ENCODE results near the gene DENND4C. TPM values are rescaled to one million over a fixed set of nuclear protein-coding genes. Genes with fewer than 3 reads are reported as not detected.
A peak's percentile ranks its signal among the peaks of the same experiment; 100 is the strongest.
"Not testable (repeated sequence)": the region's sequence is repeated elsewhere in the genome, so short reads cannot be mapped to it uniquely, and the experiment has no call there.

DENND4C gene
- total RNA-seq, 1 donor from 2014 or later = 37.9 TPM

DNA sequence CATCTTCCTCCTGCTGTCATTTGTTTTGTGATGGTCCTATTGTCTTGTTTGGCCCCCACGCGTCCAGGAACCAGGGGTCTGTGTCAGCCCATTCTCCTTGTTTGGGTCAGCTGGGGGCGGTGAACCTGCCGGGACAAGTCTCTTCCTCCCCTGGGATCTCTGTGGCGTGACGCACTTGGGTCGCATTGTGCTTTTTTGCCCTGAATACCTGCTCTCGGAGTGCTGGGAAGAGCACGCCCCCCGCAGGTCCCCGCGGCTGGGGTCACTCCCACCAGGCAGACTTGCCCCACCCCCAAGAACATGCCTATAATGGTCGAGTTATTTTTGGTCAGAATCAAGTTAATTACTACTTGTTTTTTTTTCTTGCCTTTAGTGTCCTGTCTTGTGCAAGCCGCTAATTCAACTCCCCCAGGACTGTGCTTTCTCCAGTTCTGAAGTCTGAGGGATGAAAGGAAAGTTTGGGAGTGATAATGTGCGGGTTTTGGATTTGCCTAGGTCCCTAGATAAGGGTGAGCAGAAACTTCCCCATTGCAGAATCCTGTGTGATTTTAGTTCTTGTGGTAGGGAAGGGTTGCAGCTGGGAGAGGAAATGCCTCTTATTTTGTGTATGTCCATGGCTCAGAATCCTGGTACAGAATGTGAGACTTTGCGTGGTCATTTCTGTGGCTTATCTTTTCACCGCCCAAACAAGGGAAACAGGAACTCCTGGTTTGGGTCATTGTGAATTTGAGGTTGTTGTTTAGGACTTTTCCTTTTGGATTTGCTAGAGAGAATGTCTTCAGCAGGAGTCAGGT, 179.1 kb downstream of the DENND4C start:
- FAIRE-seq (no peak), DNase-seq (ENCODE audit: low read depth) (peak; percentile 60)
- Histone ChIP-seq H3K27me3 (ENCODE audit: control insufficient read depth, insufficient read depth, low read length) (no peaks in the 10 kb centered on the region), H3K36me3 (ENCODE audit: control insufficient read depth, insufficient read depth, low read length) (no peaks in the 10 kb centered on the region), H3K4me3 (ENCODE audit: low read depth, low read length) (peak overlapping the region; percentile 77)
- TF ChIP-seq, protein P1, sequence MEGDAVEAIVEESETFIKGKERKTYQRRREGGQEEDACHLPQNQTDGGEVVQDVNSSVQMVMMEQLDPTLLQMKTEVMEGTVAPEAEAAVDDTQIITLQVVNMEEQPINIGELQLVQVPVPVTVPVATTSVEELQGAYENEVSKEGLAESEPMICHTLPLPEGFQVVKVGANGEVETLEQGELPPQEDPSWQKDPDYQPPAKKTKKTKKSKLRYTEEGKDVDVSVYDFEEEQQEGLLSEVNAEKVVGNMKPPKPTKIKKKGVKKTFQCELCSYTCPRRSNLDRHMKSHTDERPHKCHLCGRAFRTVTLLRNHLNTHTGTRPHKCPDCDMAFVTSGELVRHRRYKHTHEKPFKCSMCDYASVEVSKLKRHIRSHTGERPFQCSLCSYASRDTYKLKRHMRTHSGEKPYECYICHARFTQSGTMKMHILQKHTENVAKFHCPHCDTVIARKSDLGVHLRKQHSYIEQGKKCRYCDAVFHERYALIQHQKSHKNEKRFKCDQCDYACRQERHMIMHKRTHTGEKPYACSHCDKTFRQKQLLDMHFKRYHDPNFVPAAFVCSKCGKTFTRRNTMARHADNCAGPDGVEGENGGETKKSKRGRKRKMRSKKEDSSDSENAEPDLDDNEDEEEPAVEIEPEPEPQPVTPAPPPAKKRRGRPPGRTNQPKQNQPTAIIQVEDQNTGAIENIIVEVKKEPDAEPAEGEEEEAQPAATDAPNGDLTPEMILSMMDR (IDR thresholded peaks at IDR 0.05; ENCODE audit: insufficient read depth, low read length, severe bottlenecking) = no peak

DNA sequence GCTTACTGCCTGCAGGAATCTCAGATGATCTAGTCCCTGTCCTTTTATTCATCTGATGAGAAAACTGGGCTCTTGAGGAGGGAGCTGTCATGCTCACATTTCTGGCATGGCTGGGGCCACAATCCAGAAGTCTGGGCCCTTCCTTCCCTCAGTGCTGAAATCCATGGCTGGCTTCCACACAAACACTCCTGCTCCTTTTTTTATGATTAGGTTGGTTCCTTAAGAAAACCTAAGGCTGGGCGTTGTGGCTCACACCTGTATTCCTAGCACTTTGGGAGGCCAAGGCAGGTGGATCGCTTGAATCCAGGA, 179.7 kb downstream of the DENND4C start:
- no peaks in the 10 kb centered on the region for H3K36me3 ChIP-seq (ENCODE audit: control insufficient read depth, insufficient read depth, low read length)
- H3K4me3 ChIP-seq (ENCODE audit: low read depth, low read length) = peak overlapping the region; percentile 77
- TF ChIP-seq, protein P1 (IDR thresholded peaks at IDR 0.05; ENCODE audit: insufficient read depth, low read length, severe bottlenecking) = no peak
- DNase-seq (ENCODE audit: low read depth) (no peak), FAIRE-seq (no peak)
- no peaks in the 10 kb centered on the region for H3K27me3 ChIP-seq (ENCODE audit: control insufficient read depth, insufficient read depth, low read length)

- H3K4me3 ChIP-seq (ENCODE audit: low read depth, low read length) = no peak overlapping the region
- DNase-seq (ENCODE audit: low read depth) (no peak), FAIRE-seq (no peak)
- H3K27me3 ChIP-seq (ENCODE audit: control insufficient read depth, insufficient read depth, low read length) = no peaks in the 10 kb centered on the region
- TF ChIP-seq, protein P1 (IDR thresholded peaks at IDR 0.05; ENCODE audit: insufficient read depth, low read length, severe bottlenecking) = no peak
- no peaks in the 10 kb centered on the region for H3K36me3 ChIP-seq (ENCODE audit: control insufficient read depth, insufficient read depth, low read length)
Observed at GRCh38 chr9:19410594-19410993, 180.1 kb downstream of the DENND4C start.

GRCh38 chr9:19411316-19411715, 180.8 kb downstream of the DENND4C start:
- DNase-seq (ENCODE audit: low read depth) (no peak), FAIRE-seq (no peak)
- TF ChIP-seq, protein P1 (IDR thresholded peaks at IDR 0.05; ENCODE audit: insufficient read depth, low read length, severe bottlenecking) = no peak
- Histone ChIP-seq H3K4me3 (ENCODE audit: low read depth, low read length) (no peak overlapping the region), H3K27me3 (ENCODE audit: control insufficient read depth, insufficient read depth, low read length) (no peaks in the 10 kb centered on the region), H3K36me3 (ENCODE audit: control insufficient read depth, insufficient read depth, low read length) (no peaks in the 10 kb centered on the region)

DNA sequence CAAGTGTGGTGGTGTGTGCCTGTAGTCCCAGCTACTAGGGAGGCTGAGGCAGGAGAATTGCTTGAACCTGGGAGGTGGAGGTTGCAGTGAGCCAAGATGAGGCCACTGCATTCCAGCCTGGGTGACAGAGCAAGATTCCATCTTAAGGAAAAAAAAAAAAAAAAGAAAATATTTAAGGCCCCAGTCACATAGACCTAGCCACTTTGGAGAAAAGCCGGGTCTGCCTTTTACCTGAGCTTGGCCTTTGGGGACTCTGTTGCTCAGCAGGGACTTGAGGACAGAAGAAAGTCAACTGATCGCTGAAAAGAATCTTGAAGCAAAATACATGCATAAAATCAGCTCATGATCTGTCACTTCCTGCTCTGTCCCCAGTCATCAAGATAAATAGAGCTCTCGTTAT, 183.0 kb downstream of the DENND4C start:
- not testable (repeated sequence) for H3K36me3 ChIP-seq (ENCODE audit: control insufficient read depth, insufficient read depth, low read length); FAIRE-seq; H3K4me3 ChIP-seq (ENCODE audit: low read depth, low read length); DNase-seq (ENCODE audit: low read depth); H3K27me3 ChIP-seq (ENCODE audit: control insufficient read depth, insufficient read depth, low read length)

DNA sequence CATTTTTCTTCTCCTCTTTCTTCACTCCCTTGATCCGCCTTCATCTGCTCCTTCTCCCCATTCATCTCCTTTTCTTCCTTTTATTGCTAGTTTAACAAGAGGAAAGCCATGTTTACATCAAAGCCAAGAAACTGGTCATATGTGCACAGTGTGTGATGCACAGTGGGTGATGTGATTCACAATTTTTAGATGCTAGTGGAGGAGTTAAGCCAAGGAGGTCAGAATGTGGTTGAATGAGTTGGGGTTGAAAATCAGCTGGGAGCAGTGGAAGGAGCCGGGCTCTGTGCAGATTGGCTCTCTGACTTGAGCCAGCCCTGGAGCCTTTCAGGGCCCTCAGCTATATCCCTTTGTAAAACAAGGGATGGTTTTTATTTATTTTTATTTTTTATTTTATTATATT, 185.7 kb downstream of the DENND4C start:
- no peak for FAIRE-seq
- TF ChIP-seq, protein P1 (IDR thresholded peaks at IDR 0.05; ENCODE audit: insufficient read depth, low read length, severe bottlenecking) = no peak
- Histone ChIP-seq H3K4me3 (ENCODE audit: low read depth, low read length) (no peak overlapping the region), H3K27me3 (ENCODE audit: control insufficient read depth, insufficient read depth, low read length) (no peaks in the 10 kb centered on the region), H3K36me3 (ENCODE audit: control insufficient read depth, insufficient read depth, low read length) (peaks cover 1% of the 10 kb centered on the region)
- no peak for DNase-seq (ENCODE audit: low read depth)

Data from bronchial epithelial cell (primary cell).